ENCODE measurements around the gene WDR45B. TPM values are rescaled to one million over a fixed set of nuclear protein-coding genes. Genes with fewer than 3 reads are reported as not detected.

Gene WDR45B
- total RNA-seq, 1 experiment from 2014 or later, result 110 TPM

GRCh38 chr17:82631544-82631943, 16.7 kb downstream of the WDR45B start:
- no peak overlapping the region for H3K4ac ChIP-seq (ENCODE audit: low read depth, low read length)
- peaks cover 12% of the 10 kb centered on the region for H3K79me1 ChIP-seq (ENCODE audit: insufficient read depth, low read depth, low read length, poor library complexity, severe bottlenecking)
- H3K9me3 Mint-ChIP-seq, result no peaks in the 10 kb centered on the region
- no peak overlapping the region for H2AK5ac ChIP-seq (ENCODE audit: insufficient read length, low read length)
- no peak overlapping the region for H3K18ac ChIP-seq (ENCODE audit: insufficient read length, low read depth, low read length)
- no peak overlapping the region for H3K27ac ChIP-seq (ENCODE audit: insufficient read length, low read depth, low read length)
- no peak overlapping the region for H2BK12ac ChIP-seq (ENCODE audit: insufficient read length, low read depth, low read length)
- no peaks in the 10 kb centered on the region for H3K9me3 ChIP-seq (ENCODE audit: control insufficient read depth, low read depth, low read length)
- H2BK20ac ChIP-seq (ENCODE audit: low read depth, low read length, poor library complexity, severe bottlenecking), result no peak overlapping the region
- no CpG with 5 or more reads among the region's 6 CpGs for WGBS (ENCODE audit: extremely low coverage, insufficient read length, low lambda C conversion rate)
- H3K9ac ChIP-seq (ENCODE audit: extremely low read depth, insufficient read length, low read length), result no peak overlapping the region
- no peak overlapping the region for H3K56ac ChIP-seq (ENCODE audit: insufficient read length, low read depth, low read length)
- no peak overlapping the region for H3K27ac Mint-ChIP-seq
- H3K23ac ChIP-seq (ENCODE audit: insufficient read length, low read depth, low read length), result no peak overlapping the region
- no peak overlapping the region for H2BK120ac ChIP-seq (ENCODE audit: low read depth, low read length, poor library complexity, severe bottlenecking)
- no peaks in the 10 kb centered on the region for H3K4me1 ChIP-seq (ENCODE audit: insufficient read depth, low read length)
- H3K14ac ChIP-seq (ENCODE audit: insufficient read depth, low read length), result no peak overlapping the region
- H3K4me2 ChIP-seq (ENCODE audit: insufficient read depth, insufficient read length, low read length), result no peak overlapping the region
- peaks cover 7% of the 10 kb centered on the region; the same call in 1 of the 2 replicates for H3K79me2 ChIP-seq (ENCODE audit: insufficient read depth, low read length)
- no peaks in the 10 kb centered on the region for H3K27me3 ChIP-seq (ENCODE audit: insufficient read depth, low read length)
- no peak overlapping the region for H4K8ac ChIP-seq (replicated peaks; ENCODE audit: insufficient read length, low read depth, low read length)
- no peak for DNase-seq
- no peak overlapping the region for H3K4me3 Mint-ChIP-seq
- no peak overlapping the region for H2BK5ac ChIP-seq (ENCODE audit: insufficient read length, low read length)
- no peaks in the 10 kb centered on the region for H3K23me2 ChIP-seq (ENCODE audit: insufficient read length, low read depth, low read length, poor library complexity, severe bottlenecking)
- H2BK15ac ChIP-seq (ENCODE audit: low read depth, low read length), result no peak overlapping the region
- no peak overlapping the region for H4K91ac ChIP-seq (ENCODE audit: insufficient read length, low read depth, low read length)
- H3K4me1 Mint-ChIP-seq, result peaks cover under 1% of the 10 kb centered on the region in 2 experiments; a peak in 2 of 4 replicates
- H3T11ph ChIP-seq (ENCODE audit: low read length), result no peak overlapping the region
- H4K20me1 ChIP-seq (ENCODE audit: control insufficient read depth, insufficient read depth, insufficient read length), result no peaks in the 10 kb centered on the region
- no peaks in the 10 kb centered on the region for H3K27me3 Mint-ChIP-seq (ENCODE audit: low read depth)
- H2AFZ ChIP-seq (ENCODE audit: low read length), result no peak overlapping the region
- no peak overlapping the region for H4K5ac ChIP-seq (ENCODE audit: insufficient read length, low read depth, low read length)
- peaks cover 13 to 56% (median 55%) of the 10 kb centered on the region in 3 experiments; a peak in 6 of 7 replicates for H3K36me3 Mint-ChIP-seq (ENCODE audit: insufficient read depth in 1 of 3, low read depth in 3 of 3)
- no peak for TF ChIP-seq CTCF (conservative IDR thresholded peaks at IDR 0.05)
